H9 (cell line): ENCODE data around the gene GPD2. TPM values are rescaled to one million over a fixed set of nuclear protein-coding genes. Genes with fewer than 3 reads are reported as not detected.

Experiments used
- DNase-seq: peaks from one replicate; pipeline ENCODE4 v3.0.0-alpha.2; 2017
- H2AFZ ChIP-seq: one replicate; pipeline ENCODE4 v1.6.1; 2013; ENCODE audit warnings: mild to moderate bottlenecking, low read length, control low read depth, moderate library complexity
- H2AK5ac ChIP-seq: 2 replicates; pipeline ENCODE4 v1.6.1; 2013; ENCODE audit warnings: low read length, control low read depth, mixed read lengths; ENCODE audit not compliant: insufficient read length
- H2BK120ac ChIP-seq: one replicate; pipeline ENCODE4 v1.6.1; 2013; ENCODE audit warnings: low read depth, mild to moderate bottlenecking, low read length, control low read depth, inconsistent platforms; ENCODE audit not compliant: poor library complexity, severe bottlenecking
- H2BK12ac ChIP-seq: 2 replicates; pipeline ENCODE4 v1.6.1; 2013; ENCODE audit warnings: low read length, control low read depth, mixed read lengths, low read depth; ENCODE audit not compliant: insufficient read length
- H2BK15ac ChIP-seq: 2 replicates; pipeline ENCODE4 v1.6.1; 2013; ENCODE audit warnings: low read depth, low read length, control low read depth
- H2BK20ac ChIP-seq: one replicate; pipeline ENCODE4 v1.6.1; 2013; ENCODE audit warnings: low read depth, mild to moderate bottlenecking, low read length, control low read depth, inconsistent platforms; ENCODE audit not compliant: poor library complexity, severe bottlenecking
- H2BK5ac ChIP-seq: 2 replicates; pipeline ENCODE4 v1.6.1; 2013; ENCODE audit warnings: low read length, control low read depth, mixed read lengths; ENCODE audit not compliant: insufficient read length
- H3K14ac ChIP-seq: 2 replicates; pipeline ENCODE4 v1.6.1; 2013; ENCODE audit warnings: low read length, control low read depth; ENCODE audit not compliant: insufficient read depth
- H3K18ac ChIP-seq: 2 replicates; pipeline ENCODE4 v1.6.1; 2013; ENCODE audit warnings: low read depth, mild to moderate bottlenecking, mixed read lengths, low read length, control low read depth; ENCODE audit not compliant: insufficient read length
- H3K23ac ChIP-seq: 2 replicates; pipeline ENCODE4 v1.6.1; 2013; ENCODE audit warnings: low read length, control low read depth, mixed read lengths, low read depth; ENCODE audit not compliant: insufficient read length
- H3K23me2 ChIP-seq: 2 replicates; pipeline ENCODE4 v1.6.1; 2013; ENCODE audit warnings: low read depth, mild to moderate bottlenecking, mixed read lengths, low read length, control low read depth; ENCODE audit not compliant: insufficient read length, poor library complexity, severe bottlenecking
- H3K27ac ChIP-seq: 2 replicates; pipeline ENCODE4 v1.5.1; 2013; ENCODE audit warnings: low read length, control low read depth, mixed read lengths, low read depth; ENCODE audit not compliant: insufficient read length
- H3K27me3 ChIP-seq: 2 replicates; pipeline ENCODE4 v1.6.1; 2013; ENCODE audit warnings: low read length, control low read depth, inconsistent platforms; ENCODE audit not compliant: insufficient read depth
- H3K4ac ChIP-seq: 2 replicates; pipeline ENCODE4 v1.6.1; 2013; ENCODE audit warnings: low read depth, mild to moderate bottlenecking, control low read depth, inconsistent platforms, low read length, moderate library complexity
- H3K4me1 ChIP-seq: 2 replicates; pipeline ENCODE4 v1.6.1; 2013; ENCODE audit warnings: low read length, control low read depth, inconsistent platforms; ENCODE audit not compliant: insufficient read depth
- H3K4me2 ChIP-seq: 2 replicates; pipeline ENCODE4 v1.6.1; 2013; ENCODE audit warnings: low read length, control low read depth, mixed read lengths; ENCODE audit not compliant: insufficient read length, insufficient read depth
- H3K56ac ChIP-seq: 2 replicates; pipeline ENCODE4 v1.6.1; 2013; ENCODE audit warnings: low read depth, mild to moderate bottlenecking, mixed read lengths, low read length, control low read depth; ENCODE audit not compliant: insufficient read length
- H3K79me1 ChIP-seq: 2 replicates; pipeline ENCODE4 v1.6.1; 2013; ENCODE audit warnings: low read depth, mild to moderate bottlenecking, moderate library complexity, low read length, control low read depth, inconsistent platforms; ENCODE audit not compliant: insufficient read depth, poor library complexity, severe bottlenecking
- H3K79me2 ChIP-seq: 2 replicates; pipeline ENCODE4 v1.6.1; 2013; ENCODE audit warnings: low read length, control low read depth, inconsistent platforms; ENCODE audit not compliant: insufficient read depth
- H3K9ac ChIP-seq: 2 replicates; pipeline ENCODE4 v1.6.1; 2013; ENCODE audit warnings: low read length, control low read depth, mixed read lengths; ENCODE audit not compliant: insufficient read length; ENCODE audit errors: extremely low read depth
- H3K9me3 ChIP-seq: one replicate; pipeline ENCODE4 v1.6.1; 2013; ENCODE audit warnings: low read depth, low read length, inconsistent platforms; ENCODE audit not compliant: control insufficient read depth
- H3T11ph ChIP-seq: one replicate; pipeline ENCODE4 v1.6.1; 2013; ENCODE audit warnings: mild to moderate bottlenecking, low read length, control low read depth, inconsistent platforms
- H4K20me1 ChIP-seq: one replicate; pipeline ENCODE4 v1.6.1; 2013; ENCODE audit not compliant: control insufficient read depth, insufficient read length, insufficient read depth
- H4K5ac ChIP-seq: 2 replicates; pipeline ENCODE4 v1.6.1; 2013; ENCODE audit warnings: low read depth, mild to moderate bottlenecking, mixed read lengths, low read length, control low read depth; ENCODE audit not compliant: insufficient read length
- H4K8ac ChIP-seq: replicated peaks from 2 replicates; pipeline ENCODE4 v1.6.1; 2013; ENCODE audit warnings: low read length, control low read depth, mixed read lengths, low read depth; ENCODE audit not compliant: insufficient read length
- H4K91ac ChIP-seq: 2 replicates; pipeline ENCODE4 v1.6.1; 2013; ENCODE audit warnings: low read depth, mild to moderate bottlenecking, moderate library complexity, mixed read lengths, low read length, control low read depth; ENCODE audit not compliant: insufficient read length
- H3K27ac Mint-ChIP-seq, 3 experiments: 2 replicates in 2 of 3; 3 replicates in 1 of 3; pipeline ENCODE4 v1.8.0; 2020 to 2021; ENCODE audit warnings: mixed read lengths in 3 of 3, mild to moderate bottlenecking in 1 of 3, moderate library complexity in 1 of 3
- H3K27me3 Mint-ChIP-seq: 2 replicates; pipeline ENCODE4 v1.8.0; 2021; ENCODE audit warnings: low read depth, mild to moderate bottlenecking, moderate library complexity, mixed read lengths
- H3K36me3 Mint-ChIP-seq, 3 experiments: 2 replicates in 2 of 3; 3 replicates in 1 of 3; pipeline ENCODE4 v1.8.0; 2020 to 2021; ENCODE audit warnings: low read depth in 3 of 3, mixed read lengths in 3 of 3; ENCODE audit not compliant: insufficient read depth in 1 of 3
- H3K4me1 Mint-ChIP-seq, 2 experiments: 2 replicates each; pipeline ENCODE4 v1.8.0; 2020; ENCODE audit warnings: mixed read lengths in 2 of 2
- H3K4me3 Mint-ChIP-seq, 2 experiments: 2 replicates in 1 of 2; 3 replicates in 1 of 2; pipeline ENCODE4 v1.8.0; 2020 to 2021; ENCODE audit warnings: mild to moderate bottlenecking in 2 of 2, mixed read lengths in 2 of 2, moderate library complexity in 1 of 2
- H3K9me3 Mint-ChIP-seq, 2 experiments: 2 replicates in 1 of 2; 3 replicates in 1 of 2; pipeline ENCODE4 v1.8.0; 2020; ENCODE audit warnings: mild to moderate bottlenecking in 2 of 2, mixed read lengths in 2 of 2, moderate library complexity in 1 of 2
- WGBS: extraction: QIAGEN DNeasy Blood & Tissue Kit; methylation state at CpG from one replicate; pipeline ENCODE4 v1.1.7; 2013; ENCODE audit warnings: missing lambda C conversion rate, low lambda C conversion rate, mixed read lengths; ENCODE audit not compliant: insufficient read length; ENCODE audit errors: extremely low coverage; 5-methylcytosine and 5-hydroxymethylcytosine counted together
- total RNA-seq: library from RNA; stranded (reverse); gene quantifications from 2 replicates; pipeline ENCODE4 v1.2.1, GENCODE V29; 2021
- TF ChIP-seq, protein P1 (sequence below): fragments of 200-600 bp; sonication (generic); conservative IDR thresholded peaks from 3 replicates; pipeline ENCODE4 v1.8.0; 2021; ENCODE audit warnings: antibody characterized with exemption, mild to moderate bottlenecking

GPD2 gene
- total RNA-seq, 1 experiment from 2014 or later: 46.0 TPM

DNA sequence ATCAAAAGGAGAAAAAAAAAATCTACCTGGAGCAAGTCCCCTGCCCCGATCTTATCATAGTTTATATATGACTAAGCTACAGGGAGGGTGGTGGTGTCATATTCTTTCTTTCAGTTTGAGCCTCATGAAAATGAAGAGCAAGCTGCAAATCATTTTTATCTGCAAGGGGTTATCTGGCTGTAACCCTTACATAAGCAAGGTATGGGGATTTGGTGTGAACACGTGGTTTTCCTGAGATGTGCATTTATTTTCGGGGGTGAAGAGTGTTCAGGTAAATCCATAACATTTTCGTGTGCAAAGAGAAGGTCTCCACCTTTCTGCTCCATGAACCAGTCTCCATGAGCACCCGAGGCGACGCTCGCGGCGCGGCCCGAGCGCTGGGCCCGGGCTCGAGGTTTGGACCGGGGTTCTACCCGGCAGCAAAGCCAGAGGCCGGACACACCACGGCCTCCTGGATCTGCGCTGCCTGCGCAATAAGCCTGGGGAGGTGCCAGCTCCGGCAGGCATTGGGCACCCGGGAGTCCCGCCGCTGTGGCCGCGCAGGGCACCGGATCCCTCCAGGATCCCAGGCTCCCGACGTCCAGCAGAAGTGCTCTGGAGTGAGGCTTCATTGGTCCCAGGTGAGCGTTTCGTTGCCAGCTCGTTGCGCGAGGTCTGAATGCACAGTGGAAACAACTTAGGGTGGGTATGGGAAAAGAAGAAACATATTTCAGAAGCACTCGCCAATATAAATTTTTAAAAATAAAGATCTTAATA is 36.1 kb upstream of the GPD2 start:
- no peaks in the 10 kb centered on the region for H3K79me2 ChIP-seq
- no peak overlapping the region for H2BK5ac ChIP-seq
- no peak overlapping the region for H3K14ac ChIP-seq
- no peak overlapping the region for H3K4ac ChIP-seq
- H3K9ac ChIP-seq: peak overlapping the region; percentile 42
- no peak overlapping the region for H2BK20ac ChIP-seq
- H2BK15ac ChIP-seq: no peak overlapping the region
- no peak overlapping the region for H2BK12ac ChIP-seq
- no peaks in the 10 kb centered on the region for H3K27me3 ChIP-seq
- WGBS: no CpG with 5 or more reads among the region's 36 CpGs
- H3K18ac ChIP-seq: no peak overlapping the region
- no peaks in the 10 kb centered on the region for H3K4me1 ChIP-seq
- no peaks in the 10 kb centered on the region for H3K9me3 ChIP-seq
- no peak overlapping the region for H3K23ac ChIP-seq
- H2AK5ac ChIP-seq: no peak overlapping the region
- H4K91ac ChIP-seq: no peak overlapping the region
- no peak overlapping the region for H3K56ac ChIP-seq
- no peaks in the 10 kb centered on the region for H4K20me1 ChIP-seq
- no peak overlapping the region for H4K8ac ChIP-seq
- H3K27ac ChIP-seq: no peak overlapping the region
- H3K27ac Mint-ChIP-seq: peak overlapping the region in 1 of 3 experiments; percentile 89; a peak in 2 of 7 replicates
- TF ChIP-seq, protein P1, sequence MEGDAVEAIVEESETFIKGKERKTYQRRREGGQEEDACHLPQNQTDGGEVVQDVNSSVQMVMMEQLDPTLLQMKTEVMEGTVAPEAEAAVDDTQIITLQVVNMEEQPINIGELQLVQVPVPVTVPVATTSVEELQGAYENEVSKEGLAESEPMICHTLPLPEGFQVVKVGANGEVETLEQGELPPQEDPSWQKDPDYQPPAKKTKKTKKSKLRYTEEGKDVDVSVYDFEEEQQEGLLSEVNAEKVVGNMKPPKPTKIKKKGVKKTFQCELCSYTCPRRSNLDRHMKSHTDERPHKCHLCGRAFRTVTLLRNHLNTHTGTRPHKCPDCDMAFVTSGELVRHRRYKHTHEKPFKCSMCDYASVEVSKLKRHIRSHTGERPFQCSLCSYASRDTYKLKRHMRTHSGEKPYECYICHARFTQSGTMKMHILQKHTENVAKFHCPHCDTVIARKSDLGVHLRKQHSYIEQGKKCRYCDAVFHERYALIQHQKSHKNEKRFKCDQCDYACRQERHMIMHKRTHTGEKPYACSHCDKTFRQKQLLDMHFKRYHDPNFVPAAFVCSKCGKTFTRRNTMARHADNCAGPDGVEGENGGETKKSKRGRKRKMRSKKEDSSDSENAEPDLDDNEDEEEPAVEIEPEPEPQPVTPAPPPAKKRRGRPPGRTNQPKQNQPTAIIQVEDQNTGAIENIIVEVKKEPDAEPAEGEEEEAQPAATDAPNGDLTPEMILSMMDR: no peak
- H4K5ac ChIP-seq: no peak overlapping the region
- peak overlapping the region; percentile 85 for H3K4me2 ChIP-seq
- H3T11ph ChIP-seq: no peak overlapping the region
- peaks cover 14 to 26% of the 10 kb centered on the region in 2 experiments for H3K4me1 Mint-ChIP-seq
- H2AFZ ChIP-seq: peak overlapping the region; percentile 80
- no peak overlapping the region for H2BK120ac ChIP-seq
- H3K79me1 ChIP-seq: no peaks in the 10 kb centered on the region
- H3K23me2 ChIP-seq: peaks cover 13% of the 10 kb centered on the region
- peaks cover 0 to 4% (median 0%) of the 10 kb centered on the region in 3 experiments; a peak in 1 of 7 replicates for H3K36me3 Mint-ChIP-seq
- H3K4me3 Mint-ChIP-seq: peak overlapping the region; percentile 79 to 91
- DNase-seq: peak; percentile 81
- H3K27me3 Mint-ChIP-seq: peaks cover 22% of the 10 kb centered on the region
- peaks cover 0 to 4% of the 10 kb centered on the region in 2 experiments; a peak in 2 of 5 replicates for H3K9me3 Mint-ChIP-seq
